NCI-H526 treated with DMSO at 0.1 percent for 48 hours (cell line): Measurements from ENCODE around the gene MOGAT2.
"Not testable (repeated sequence)": the region's sequence is repeated elsewhere in the genome, so short reads cannot be mapped to it uniquely, and the experiment has no call there.

Experiments used
- DNase-seq: peaks from one replicate; lab custom pipeline; 2025; lab: John Stamatoyannopoulos, UW

The MOGAT2 gene

DNA sequence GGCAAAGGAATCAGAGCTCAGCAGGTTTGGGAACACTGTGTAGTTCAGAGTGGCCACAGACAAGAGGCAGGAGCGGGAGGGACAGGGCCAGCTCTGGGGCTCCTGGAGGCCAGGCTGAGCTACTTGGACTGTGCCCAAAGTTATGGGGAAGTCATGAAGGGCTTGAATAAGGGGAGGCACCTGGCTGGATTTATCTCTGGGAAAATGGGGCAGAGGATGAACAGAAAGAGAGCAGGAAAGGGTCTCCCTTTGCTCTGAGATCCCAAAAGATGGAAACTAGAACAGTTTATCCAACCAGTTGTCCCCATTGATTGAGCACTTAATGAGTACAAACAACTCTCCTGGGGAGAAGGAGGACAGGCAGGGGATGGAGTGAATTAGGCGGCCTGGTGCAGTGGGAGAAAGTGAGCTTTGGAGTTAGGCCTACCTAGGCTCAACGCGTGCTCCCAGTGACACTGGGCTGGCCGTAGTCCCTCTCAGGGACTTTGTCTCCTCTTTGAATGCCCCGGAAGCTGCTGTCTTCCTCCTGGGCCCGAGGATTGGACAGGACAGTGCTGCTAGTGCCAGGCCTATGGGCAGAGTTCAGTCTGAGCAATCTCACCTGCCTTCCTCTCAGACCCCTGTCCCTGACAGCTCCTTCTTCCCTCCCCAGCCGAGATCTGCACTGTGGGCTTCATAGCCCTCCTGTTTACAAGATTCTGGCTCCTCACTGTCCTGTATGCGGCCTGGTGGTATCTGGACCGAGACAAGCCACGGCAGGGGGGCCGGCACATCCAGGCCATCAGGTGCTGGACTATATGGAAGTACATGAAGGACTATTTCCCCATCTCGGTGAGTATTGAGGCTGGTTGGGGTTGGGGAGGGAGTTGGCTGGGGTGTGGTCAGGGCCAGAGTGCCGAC, 2.0 kb downstream of the MOGAT2 start:
- DNase-seq = no peak

DNA sequence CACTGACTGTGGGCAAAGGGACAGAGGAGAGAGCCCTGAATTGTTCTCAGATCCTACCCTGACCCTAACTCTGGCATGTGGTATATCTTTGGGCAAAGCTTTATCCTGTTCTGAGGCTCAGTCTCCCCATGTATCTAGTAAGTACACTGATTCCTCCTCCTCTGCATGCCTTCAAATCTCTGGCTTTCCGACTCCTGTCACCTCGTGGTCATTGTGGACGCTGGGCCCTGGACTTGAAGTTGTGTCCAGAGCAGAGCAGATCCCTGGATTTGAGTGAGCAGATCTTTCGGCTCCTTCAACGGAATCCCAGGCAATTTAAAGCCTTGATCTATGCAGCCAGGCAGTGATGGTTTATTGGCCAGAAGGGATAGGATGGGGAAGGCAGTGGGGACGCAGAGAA, 3.0 kb downstream of the MOGAT2 start:
- no peak for DNase-seq

DNA sequence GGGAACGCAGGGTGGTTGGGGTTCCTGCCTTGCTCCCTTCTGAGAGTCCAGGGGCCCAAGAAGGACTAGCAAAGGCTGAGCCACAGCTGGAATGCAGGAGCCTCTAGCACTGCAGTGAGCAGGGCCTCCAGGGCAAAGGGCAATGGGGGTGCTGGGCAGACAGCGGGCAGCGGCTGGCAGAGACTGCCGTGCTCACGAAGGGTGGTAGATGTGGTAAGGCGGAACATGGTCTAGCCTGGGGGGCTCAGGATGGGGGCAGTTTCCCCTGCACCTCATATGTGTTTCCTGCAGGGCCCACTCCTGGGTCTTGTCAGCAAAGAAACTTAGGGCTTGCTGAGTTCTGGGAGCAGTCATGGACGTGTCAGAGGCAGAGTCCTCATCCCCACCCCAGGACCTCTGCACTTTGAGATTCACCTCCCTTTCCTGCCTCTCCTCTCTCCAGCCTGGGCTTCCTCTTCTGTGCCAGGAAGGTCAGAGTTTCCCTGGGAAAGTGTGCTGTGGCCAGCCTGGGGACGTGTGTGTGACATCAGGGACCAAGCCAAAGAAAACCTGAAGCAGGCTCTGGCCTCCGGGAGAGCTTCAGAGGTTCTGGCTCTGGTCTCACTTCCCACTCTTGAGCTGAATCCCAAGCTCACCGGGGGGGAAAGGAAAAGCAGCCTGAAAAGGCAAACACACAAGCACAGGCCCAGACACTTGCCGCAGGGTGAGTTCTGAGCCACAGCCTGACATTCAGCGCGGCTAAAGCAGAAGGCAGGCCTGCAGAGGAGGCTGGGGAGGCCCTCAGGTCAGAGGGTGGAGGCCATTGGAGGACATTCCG, 4.4 kb downstream of the MOGAT2 start:
- DNase-seq = no peak

DNA sequence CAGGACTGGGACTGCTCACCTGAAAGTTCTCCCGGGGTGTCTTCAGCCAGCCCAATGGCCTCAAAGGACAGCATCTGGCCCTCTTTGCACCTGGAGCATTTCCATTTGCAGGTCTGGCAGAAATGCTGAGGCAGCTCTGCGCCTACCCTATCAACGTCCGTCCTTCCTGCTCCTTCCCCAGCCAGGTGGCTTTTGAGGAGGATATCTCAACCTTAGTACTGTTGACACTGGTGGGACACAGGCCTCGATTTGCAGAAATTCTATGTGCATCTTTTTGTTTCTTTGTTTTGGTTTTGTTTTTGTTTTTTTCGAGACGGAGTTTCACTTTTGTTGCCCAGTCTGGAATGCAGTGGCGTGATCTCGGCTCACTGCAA, 5.0 kb downstream of the MOGAT2 start:
- no peak for DNase-seq

DNA sequence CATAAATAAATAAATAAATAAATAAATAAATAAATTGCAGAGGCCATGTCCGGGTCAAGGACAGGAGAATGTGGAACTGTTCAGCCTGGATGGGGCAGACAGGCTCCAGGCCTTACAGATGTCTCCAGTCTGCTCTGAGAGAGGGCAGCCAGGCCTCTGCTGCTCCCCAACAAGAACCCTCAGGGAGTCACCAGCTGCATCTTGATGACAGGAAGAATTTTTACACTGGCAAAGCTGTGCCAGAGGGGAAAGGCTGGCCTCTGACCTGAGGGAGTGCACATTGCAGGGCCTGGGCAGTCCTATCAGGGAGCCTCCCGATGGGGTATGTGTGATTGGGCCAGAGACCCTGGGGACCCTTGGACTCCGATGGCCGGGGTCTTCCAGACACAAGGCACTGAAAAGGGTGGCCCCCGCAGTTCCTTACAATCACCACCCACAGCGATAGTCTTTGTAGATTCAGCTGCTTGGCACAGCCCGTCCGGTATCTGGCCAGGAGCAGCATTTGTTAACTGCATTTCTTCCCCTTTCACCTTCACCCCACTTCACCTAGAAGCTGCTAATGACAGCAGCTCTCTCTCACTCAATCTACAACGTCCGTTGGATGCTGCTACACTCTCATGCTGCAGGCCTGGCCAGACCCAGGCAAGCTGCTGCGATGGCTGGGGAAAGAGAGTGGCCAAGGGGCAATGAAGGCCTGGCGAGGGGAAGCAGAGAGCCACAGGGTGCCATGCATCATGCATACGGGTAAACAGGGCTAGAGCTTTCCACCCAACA, 8.1 kb downstream of the MOGAT2 start:
- no peak for DNase-seq

DNA sequence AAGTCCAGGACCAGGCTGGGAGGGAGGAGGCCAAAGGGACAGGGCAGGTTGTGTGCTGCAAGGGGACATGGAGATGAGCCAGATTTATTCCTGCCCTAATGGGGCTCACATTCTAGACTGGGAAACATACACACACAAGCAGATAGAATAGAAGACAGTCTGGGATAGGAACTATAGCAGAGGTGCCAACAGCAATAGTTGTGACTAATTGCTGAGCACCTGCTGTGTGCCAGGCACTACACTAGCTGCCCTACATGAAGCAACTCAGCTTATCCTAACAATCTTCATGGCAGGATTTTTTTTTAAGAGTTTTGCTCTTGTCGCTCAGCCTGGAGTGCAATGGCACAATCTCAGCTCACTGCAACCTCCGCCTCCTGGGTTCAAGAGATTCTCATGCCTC, 11.4 kb downstream of the MOGAT2 start:
- DNase-seq = no peak

DNA sequence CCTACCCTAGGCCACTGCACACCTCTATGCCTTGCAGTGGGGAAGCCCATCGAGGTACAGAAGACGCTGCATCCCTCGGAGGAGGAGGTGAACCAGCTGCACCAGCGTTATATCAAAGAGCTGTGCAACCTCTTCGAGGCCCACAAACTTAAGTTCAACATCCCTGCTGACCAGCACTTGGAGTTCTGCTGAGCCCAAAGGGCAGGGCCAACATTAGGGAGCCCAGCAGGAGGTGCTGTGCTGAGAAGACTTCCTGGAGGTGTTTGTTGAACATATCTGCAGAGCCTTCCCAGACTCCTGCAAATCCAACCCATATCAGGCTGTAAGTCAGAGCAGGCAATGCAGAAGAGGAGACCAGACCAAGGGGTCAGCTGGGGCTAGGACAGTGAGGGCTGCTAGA, 13.5 kb downstream of the MOGAT2 start:
- DNase-seq = no peak

DNA sequence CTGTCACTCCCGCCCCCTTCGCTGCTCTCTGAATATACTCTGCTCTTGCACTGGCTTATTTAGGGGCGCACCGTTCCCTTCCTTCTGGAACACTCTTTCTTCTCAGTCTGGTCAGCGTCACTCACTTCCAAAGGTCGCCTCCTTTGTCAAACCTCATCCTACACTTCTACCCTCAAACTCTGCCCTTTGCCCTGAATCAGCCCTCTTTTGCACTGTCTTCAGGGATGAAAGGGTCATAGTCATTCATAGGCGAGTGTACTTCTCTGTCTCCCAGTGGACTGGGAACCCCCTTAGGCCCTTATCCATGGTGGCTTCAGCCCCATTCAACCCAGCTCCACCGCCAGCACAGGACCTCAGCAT, 15.4 kb downstream of the MOGAT2 start:
- DNase-seq = no peak

DNA sequence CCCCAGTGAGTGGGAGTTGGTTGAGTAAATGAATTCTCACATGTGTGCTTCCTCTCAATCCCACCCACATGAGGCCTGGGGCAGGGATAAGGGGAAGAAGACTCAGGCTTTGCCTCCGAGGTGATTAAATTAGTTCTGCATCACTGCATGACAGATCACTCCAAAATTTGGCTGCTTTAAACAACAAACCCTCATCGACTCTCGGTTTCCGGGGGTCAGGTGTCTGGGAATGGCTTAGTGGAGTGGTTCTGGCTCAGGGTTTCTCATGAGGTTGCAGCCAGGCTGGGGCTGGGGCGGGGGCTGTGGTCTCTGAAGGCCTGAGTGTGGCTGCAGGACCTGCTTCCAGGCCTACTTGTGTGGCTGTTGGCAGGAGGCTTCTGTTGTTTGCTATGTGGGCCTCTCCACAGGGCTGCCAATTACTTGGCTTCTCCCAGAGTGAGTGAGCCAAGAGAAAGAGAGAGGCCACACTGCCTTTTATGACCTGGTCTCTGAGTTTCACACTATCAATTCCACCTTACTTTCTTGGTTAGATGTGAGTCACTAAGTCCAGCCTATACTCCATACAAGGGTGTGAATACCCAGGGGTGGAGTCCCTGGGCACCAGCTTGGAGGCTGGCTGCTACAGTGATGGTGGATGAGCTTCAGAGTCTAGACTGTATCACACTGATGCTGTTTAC, 15.9 kb downstream of the MOGAT2 start:
- no peak for DNase-seq

DNA sequence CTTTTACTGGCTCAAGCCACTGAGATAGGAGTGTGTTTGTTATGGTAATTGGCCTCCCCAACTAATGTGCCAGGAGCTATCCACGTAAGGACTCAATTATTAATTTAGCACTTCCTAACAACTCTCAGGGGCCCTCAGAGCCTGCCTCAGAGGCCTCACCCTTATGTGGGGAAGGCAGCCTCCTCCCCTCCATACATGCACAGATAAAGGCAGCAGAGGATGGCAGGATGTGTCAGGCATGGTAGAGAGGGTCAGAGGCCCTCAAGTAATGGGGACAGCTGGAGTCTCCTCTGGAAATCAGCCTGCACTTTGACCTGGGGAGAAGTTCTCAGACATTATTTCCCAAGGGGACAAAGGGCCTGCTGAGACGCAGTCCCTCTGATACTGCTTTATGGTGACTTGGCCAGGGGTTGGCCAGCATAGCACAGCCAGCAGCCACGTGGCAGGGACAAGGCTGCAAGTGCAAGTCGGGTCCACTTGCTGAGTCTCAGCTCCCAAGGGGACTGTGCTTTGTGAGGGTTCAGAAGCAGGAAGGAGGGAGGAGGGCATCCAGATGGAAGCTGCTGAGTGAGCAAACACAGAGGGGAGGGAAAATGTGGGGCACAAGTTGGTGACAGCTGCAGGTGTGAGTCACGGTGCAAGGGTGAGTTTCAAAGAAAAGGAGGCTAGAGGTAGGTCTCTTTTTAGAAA, 17.0 kb downstream of the MOGAT2 start:
- no peak for DNase-seq

DNA sequence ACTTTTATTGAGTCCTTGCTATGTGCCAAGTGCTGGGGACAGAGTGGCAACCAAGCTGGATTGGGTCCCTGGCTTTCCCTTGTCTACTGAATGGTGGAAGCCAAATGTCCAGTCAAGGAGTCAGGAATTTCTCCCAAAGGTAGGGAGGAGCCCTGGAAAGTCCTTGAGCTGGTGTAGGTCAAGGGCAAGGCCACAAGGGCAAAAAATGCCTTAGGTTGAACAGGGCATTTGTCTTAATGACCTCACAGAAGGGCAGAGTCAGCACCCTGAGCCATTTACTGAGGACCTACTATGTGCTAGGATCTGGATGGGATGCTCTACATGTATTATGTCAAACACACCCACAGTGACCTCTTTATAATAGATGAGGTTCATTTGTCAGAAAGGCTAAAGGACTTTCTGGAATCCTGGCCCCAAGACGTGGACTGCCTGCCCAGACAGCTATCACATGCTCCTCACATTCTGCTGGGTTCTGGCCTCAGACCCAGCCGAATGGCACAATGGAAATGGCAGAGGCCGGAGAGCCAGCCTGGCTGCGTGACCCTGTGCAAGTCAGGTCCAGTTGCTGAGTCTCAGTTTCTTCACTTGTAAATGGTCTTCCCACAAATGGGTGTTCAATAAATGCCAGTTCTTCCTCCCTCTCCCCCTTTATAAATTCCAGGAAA, 17.7 kb downstream of the MOGAT2 start:
- DNase-seq = no peak

DNA sequence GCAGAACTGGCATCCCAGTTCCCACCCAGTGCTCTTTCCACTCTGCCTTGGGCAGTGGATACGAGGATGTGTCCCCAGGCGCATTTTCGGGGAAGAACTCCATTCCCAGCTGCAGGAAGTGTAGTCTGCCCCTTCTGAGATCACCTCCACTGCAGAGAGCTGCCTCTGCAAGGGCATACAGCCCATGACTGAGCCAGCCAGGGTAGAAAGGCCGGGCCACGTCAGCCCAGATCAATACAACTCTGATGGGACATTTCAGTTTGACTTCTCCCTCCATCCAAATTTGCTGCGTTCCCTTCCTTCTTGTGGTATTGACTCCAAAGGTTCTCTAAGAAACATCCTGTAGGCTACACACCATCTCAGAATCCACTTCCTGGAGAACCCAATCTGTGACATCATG, 19.7 kb downstream of the MOGAT2 start:
- DNase-seq = no peak

DNA sequence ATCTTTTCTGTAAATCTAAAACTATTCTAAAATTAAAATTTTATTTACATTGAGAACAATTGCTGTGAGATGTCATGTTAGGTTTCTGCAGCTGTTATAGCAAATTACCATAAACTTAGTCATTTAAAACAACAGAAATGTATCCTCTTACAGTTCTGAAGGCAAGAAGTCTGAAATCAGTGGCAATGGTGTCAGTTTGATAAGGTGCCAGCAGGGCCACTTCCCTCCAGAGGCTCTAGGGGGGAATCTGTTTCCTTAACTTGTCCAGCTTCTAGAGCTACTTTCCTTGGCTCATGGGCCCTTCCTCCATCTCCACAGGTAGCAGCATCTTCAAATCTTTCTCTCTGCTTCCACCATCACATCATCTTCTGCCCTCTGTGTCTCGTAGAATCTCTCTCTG, 23.0 kb downstream of the MOGAT2 start:
- DNase-seq = no peak

DNA sequence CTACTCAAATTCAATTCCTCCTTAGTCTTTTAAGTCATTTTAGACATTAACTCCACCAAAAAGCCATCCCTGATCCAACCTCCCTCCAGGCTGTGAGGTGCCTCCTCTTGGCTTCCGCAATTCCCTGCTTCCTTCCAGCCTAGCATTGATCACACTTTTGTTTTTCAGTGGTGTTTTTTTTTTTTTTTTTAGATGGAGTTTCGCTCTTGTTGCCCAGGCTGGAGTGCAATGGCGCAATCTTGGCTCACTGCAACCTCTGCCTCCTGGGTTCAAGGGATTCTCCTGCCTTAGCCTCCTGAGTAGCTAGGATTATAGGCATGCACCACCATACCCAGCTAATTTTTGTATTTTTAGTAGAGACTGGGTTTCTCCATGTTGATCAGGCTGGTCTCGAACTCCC, 25.5 kb downstream of the MOGAT2 start:
- DNase-seq = not testable (repeated sequence)

DNA sequence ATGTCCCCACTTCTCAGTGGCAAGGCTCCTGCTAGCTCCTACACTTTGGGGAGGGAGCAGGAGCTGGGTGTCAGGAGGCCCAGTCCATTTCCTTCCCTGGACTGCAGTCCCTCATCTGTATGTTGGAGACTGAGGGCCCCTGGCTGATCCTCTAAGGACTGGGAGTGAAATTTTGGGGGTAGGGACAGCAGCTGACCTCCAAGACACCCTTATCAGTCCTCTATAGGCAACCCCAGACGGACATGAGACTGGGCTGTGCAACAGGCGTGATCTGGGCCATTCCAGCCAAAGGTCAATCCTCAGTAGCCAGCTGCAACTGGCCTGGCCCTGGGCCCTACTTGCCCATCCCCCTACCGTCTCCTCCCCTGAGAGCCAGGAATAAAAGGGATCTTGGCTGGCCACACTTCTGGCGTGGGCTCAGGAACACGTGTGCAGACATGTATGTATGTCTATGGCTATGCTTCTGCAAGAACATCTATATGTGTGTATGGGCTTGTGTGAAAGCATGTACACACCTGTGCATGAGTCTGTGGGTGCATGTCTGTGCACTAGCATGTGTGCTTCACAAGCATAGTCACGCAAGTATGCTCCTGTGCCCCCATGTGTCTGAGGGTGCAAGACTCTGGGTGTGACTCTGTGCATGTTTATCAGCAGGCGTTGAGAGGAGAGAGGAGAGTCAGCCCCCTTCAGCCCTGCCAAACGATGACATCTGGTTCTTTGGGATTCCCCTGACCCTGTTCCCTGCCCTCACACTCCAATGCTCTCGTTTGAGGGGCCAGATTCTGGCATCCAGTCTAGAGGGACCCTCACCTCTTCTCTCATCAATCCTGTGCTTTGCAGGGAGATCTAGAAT, 26.3 kb downstream of the MOGAT2 start:
- DNase-seq = no peak

DNA sequence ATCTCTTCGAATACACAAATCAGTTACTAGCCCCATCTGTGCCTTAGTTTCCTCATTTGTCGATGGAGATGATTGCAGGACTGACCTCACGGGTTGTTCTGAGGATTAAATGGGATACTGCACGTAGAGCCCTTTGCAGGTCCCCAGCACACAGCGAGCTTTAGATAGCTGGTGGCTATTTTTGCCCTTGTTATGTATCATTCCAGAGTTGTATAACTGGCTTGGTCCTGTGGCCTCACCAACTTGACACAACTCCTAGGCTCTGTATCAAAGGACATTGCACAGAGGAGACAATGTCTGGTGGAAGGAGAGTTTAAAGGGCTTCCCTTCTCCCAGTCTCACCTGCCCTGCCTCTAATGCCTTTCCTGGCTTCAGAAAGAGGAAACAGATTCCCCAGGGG, 28.2 kb downstream of the MOGAT2 start:
- DNase-seq = no peak

DNA sequence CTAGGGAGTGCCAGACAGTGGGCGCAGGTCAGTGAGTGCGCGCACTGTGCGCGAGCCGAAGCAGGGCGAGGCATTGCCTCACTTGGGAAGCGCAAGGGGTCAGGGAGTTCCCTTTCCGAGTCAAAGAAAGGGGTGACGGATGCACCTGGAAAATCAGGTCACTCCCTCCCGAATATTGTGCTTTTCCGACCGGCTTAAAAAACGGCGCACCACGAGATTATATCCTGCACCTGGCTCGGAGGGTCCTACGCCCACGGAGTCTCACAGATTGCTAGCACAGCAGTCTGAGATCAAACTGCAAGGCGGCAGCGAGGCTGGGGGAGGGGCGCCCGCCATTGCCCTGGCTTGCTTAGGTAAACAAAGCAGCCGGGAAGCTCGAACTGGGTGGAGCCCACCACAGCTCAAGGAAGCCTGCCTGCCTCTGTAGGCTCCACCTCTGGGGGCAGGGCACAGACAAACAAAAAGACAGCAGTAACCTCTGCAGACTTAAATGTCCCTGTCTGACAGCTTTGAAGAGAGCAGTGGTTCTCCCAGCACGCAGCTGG, 31.2 kb downstream of the MOGAT2 start:
- not testable (repeated sequence) for DNase-seq

DNA sequence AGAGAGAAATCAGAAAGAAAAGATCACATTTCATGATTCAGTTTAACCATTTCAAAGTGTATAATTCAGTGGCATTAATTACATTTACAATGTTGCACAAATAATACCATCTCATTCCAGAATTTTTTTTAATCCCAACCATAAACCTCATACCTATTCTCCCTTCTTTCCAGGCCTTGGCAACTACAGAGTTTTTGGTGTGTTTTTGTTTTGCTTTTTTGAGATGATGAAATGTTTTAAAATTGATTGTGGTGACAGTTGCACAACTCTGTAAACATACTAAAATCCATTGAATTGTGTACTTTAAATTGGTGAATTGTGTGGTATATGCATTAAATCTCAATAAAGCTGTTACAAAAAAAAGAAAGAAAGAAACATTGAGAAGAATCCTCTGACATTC, 37.3 kb downstream of the MOGAT2 start:
- DNase-seq = not testable (repeated sequence)

DNA sequence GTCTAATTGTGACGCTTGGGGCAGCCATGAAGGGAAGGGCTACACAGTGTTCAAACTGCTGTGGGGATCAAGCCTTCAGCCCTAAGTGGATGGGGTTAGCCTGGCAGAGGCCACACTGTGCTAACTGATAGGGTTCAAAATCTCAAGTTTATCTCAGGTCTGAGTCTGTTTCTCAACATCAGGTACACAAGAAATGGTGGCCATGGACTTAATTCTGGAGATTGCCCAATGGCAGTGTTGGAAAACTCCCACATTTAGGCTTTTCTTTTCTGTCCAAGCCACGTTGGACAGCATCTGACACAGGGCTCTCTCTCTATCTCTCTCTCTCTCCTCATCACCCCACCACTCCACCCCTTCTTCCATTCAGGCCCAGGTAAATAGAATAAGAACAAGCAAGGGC, 40.0 kb downstream of the MOGAT2 start:
- DNase-seq = no peak

DNA sequence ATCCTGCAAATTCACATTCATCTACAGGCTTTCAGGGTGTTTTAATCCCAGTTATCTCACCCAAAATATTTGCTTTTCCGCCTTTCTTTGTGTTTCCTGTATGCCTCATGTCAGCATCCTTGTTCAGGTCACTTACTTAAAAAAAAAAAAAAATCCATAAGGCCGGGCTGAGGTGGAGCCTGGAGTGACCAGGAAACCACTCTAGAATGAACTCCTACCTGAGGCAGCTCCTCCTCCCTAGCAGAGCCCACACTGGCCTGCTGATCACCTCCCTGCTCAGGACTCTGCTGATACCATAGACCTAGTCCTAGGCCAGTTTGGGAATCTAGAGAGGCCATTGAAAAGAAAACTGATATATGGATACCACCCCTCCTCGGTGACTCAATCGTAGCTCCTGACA, 42.2 kb downstream of the MOGAT2 start:
- DNase-seq = no peak
